LNCaP clone FGC (cell line): Measurements from ENCODE around the gene CEP164.

ENCODE experiments used
- DNase-seq: peaks from one replicate; pipeline ENCODE4 v3.0.0-alpha.2; 2011; ENCODE audit warnings: low read depth
- H3K4me3 ChIP-seq: 2 replicates; pipeline ENCODE4 v1.5.1; 2011; ENCODE audit warnings: mild to moderate bottlenecking, low read depth, low read length, control low read depth
- TF ChIP-seq, protein P1 (sequence below): IDR thresholded peaks from 2 replicates; pipeline ENCODE4 v1.5.1; 2012; ENCODE audit warnings: mild to moderate bottlenecking; ENCODE audit not compliant: control insufficient read depth, insufficient read depth; ENCODE audit errors: extremely low read depth

The CEP164 gene

DNA sequence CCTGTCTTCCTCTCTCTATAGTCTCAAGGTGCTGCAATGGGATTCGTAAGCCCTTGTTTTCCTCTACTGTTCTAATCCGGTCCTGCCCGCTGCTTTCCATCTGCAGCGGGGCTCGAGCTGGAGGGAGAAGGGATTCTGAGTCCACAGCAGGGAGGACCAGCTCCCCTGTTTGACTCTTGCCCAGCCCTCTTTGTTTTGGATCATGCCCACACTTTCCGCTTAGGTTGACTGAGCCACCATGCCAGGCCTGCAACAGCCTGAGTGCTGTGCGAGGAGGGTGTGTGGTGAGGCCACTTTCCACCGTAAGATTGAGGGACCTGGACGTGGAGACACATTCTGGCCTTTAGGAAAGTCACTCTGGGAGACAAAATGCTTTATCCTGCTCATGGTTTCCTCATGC lies 58.3 kb downstream of the CEP164 start:
- H3K4me3 ChIP-seq = no peak overlapping the region
- TF ChIP-seq, protein P1, sequence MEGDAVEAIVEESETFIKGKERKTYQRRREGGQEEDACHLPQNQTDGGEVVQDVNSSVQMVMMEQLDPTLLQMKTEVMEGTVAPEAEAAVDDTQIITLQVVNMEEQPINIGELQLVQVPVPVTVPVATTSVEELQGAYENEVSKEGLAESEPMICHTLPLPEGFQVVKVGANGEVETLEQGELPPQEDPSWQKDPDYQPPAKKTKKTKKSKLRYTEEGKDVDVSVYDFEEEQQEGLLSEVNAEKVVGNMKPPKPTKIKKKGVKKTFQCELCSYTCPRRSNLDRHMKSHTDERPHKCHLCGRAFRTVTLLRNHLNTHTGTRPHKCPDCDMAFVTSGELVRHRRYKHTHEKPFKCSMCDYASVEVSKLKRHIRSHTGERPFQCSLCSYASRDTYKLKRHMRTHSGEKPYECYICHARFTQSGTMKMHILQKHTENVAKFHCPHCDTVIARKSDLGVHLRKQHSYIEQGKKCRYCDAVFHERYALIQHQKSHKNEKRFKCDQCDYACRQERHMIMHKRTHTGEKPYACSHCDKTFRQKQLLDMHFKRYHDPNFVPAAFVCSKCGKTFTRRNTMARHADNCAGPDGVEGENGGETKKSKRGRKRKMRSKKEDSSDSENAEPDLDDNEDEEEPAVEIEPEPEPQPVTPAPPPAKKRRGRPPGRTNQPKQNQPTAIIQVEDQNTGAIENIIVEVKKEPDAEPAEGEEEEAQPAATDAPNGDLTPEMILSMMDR = no peak
- DNase-seq = no peak

DNA sequence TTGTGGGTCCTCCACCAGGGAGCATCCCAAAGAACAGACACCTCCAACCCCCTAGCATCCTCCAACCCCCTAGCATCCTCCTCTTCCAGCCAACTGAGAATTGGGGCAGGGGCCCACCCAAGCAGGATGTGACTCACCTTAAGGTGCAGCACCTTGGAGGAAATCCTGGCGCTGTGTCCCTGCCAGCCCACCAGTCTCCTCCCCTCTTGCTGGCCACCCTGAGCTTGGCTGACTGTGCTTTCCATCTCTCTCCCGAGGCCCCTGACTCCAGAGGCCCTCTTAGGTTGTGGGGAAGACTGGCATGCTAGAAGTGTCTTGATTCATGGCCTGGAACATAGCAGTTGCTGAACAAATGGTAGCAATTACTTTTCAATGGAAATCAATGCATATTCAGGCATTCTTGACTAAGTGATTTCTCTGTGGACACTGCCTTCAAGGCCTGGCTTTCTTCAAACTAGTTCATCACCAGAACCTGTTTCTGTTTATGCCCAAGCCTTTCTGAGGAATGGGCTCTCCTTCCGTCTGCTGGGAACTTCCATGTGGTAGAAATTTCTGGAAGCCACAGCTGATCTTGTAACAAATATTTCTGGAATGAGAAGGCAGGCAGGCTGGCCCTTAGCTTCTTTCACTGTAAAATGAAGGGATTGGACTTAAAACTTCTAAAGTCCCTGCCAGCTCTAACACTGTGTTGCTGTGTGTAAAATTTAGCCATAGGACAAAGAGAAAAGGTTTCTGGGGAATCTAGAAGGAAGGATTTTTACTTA lies 60.5 kb downstream of the CEP164 start:
- H3K4me3 ChIP-seq = no peak overlapping the region
- DNase-seq = no peak
- TF ChIP-seq, protein P1 = no peak

DNA sequence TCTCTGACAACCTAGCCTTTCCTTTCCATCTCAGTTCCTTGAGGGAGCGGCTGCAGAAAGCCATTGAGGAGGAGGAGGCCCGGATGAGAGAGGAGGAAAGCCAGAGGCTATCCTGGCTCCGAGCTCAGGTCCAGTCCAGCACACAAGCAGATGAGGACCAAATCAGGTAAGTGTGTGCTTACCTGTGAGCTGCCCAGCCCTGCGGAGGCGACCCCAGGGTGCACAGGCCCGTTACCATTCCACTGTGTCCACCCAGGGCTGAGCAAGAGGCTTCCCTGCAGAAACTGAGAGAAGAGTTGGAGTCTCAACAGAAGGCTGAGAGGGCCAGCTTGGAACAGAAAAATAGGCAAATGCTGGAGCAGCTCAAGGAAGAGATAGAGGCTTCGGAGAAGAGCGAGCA lies 63.1 kb downstream of the CEP164 start:
- TF ChIP-seq, protein P1 = no peak
- no peak for DNase-seq
- H3K4me3 ChIP-seq = no peak overlapping the region

DNA sequence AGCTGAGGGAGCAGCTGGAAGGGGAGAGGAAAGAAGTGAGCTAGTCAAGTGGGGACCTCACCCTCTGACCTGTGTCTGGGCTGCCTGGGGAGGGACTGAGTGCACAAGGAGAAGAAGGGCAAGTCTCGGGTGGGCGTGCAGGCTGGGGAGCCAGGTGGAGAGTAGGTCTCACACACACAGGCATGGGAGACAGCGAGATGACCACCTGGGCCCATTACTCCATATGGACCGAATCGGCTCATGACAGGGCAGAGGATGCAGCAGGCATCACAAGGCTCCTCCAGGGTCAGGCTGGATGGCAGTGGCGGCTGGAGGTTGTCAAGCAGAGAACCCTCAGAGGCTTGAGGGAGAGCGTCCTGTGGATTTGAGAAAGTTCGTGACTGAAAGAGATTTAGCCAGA lies 63.5 kb downstream of the CEP164 start:
- no peak for DNase-seq
- no peak overlapping the region for H3K4me3 ChIP-seq
- TF ChIP-seq, protein P1 = no peak

DNA sequence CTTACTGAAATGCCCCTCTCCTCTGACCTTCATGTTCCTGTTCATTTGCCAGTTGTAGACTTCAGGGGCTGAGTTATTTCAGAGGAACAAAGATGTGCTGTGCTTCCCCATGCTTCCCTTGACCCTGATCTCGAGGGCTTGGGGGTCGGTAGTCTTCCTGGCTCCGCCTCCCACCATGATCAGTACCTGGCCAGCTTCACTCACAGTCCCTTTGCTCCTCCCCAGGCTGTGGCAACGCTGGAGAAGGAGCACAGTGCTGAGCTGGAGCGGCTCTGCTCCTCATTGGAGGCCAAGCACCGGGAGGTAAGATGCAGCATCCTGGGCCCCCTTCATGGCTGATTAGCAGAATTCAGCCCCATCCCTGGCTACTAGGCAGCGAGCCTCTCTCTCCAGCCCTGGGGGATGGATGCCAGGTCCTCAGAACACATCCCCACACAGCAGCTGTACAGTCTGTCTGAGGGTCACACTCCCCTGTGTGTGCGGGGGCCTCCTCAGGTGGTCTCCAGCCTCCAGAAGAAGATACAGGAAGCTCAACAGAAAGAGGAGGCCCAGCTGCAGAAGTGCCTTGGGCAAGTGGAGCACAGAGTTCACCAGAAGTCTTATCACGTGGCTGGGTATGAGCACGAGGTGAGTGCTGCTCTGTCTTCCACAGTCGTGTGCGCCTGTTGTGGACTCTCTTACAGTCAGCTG lies 64.5 kb downstream of the CEP164 start:
- no peak overlapping the region for H3K4me3 ChIP-seq
- DNase-seq = no peak
- TF ChIP-seq, protein P1 = no peak

DNA sequence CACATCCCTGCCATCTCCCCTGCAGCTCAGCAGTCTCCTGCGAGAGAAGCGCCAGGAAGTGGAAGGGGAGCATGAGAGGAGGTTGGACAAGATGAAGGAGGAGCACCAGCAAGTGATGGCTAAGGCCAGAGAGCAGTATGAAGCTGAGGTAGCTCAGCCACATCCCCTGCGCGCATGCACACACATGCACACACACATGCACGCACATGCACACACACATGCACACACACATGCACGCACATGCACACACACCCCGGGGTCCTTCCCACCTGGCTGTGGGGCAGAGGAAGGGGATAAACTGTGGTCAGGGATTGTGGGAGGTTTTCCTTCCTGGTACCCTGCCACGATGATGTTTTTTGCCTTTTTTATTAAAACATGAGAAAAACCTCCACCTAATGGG lies 65.3 kb downstream of the CEP164 start:
- no peak for DNase-seq
- TF ChIP-seq, protein P1 = no peak
- no peak overlapping the region for H3K4me3 ChIP-seq
